ENCODE data around the gene PSME1.

Gene PSME1

DNA sequence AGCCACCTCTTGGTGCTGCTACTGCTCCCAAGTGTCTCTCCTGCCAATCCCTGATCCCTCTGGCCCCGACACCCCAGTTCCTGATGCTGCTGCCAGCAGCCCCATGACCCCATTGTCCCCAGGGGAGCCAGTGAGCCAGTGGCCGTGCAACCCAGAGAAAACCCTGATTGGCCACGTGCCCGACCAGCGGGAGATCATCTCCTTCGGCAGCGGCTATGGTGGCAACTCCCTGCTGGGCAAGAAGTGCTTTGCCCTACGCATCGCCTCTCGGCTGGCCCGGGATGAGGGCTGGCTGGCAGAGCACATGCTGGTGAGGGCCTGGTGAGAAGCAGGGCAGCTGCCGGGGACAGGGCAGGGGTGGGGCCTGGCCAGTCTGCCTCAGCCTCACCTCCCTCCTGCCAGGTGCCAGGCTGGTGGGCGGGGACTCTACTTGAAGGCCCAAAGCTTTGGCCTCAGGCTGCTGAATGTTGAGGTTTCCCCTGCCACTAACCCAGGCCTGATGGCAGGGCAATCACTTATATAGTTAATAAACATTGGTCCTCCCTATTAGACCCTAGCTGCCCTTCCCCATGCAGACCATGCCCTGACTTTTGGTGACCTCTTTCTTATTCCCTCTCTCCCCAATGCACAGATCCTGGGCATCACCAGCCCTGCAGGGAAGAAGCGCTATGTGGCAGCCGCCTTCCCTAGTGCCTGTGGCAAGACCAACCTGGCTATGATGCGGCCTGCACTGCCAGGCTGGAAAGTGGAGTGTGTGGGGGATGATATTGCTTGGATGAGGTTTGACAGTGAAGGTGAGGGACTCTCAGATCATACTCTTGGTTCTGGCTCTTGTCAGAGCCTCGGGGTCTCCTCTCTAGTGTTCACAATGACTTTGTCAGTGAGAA is 36.8 kb upstream of the PSME1 start:
- H3K27ac ChIP-seq (ENCODE audit: low read length) = no peak overlapping the region
- H2AFZ ChIP-seq (ENCODE audit: low read length) = no peak overlapping the region
- no peak for DNase-seq
- no peak overlapping the region for H3K9ac ChIP-seq (ENCODE audit: low read length)
- H3K4me3 ChIP-seq (ENCODE audit: low read length) = no peak overlapping the region
- H3K79me2 ChIP-seq (ENCODE audit: low read length) = peaks cover 5% of the 10 kb centered on the region; the same call in 1 of the 2 replicates
- H3K4me1 ChIP-seq (ENCODE audit: low read length) = no peaks in the 10 kb centered on the region
- no peaks in the 10 kb centered on the region for H4K20me1 ChIP-seq (ENCODE audit: insufficient read depth, low read length)
- H3K9me3 ChIP-seq (replicated peaks; ENCODE audit: insufficient read depth, low read length) = no peaks in the 10 kb centered on the region
- no peaks in the 10 kb centered on the region for H3K36me3 ChIP-seq (replicated peaks; ENCODE audit: insufficient read depth, low read length)
- TF ChIP-seq CTCF (IDR thresholded peaks at IDR 0.05; ENCODE audit: low read length) (no peak), EZH2 (optimal IDR thresholded peaks at IDR 0.05; ENCODE audit: low read depth, low read length) (no peak), EZH2phosphoT487 (IDR thresholded peaks at IDR 0.05; ENCODE audit: low read length) (no peak)
- no peaks in the 10 kb centered on the region for H3K27me3 ChIP-seq (replicated peaks; ENCODE audit: insufficient read depth, low read length)
- H3K9me2 ChIP-seq (replicated peaks; ENCODE audit: insufficient read depth, low read length) = no peaks in the 10 kb centered on the region
- no peak overlapping the region for H3K4me2 ChIP-seq (ENCODE audit: low read depth, low read length)
- H3F3A ChIP-seq (ENCODE audit: insufficient read depth, low read length) = no peaks in the 10 kb centered on the region

DNA sequence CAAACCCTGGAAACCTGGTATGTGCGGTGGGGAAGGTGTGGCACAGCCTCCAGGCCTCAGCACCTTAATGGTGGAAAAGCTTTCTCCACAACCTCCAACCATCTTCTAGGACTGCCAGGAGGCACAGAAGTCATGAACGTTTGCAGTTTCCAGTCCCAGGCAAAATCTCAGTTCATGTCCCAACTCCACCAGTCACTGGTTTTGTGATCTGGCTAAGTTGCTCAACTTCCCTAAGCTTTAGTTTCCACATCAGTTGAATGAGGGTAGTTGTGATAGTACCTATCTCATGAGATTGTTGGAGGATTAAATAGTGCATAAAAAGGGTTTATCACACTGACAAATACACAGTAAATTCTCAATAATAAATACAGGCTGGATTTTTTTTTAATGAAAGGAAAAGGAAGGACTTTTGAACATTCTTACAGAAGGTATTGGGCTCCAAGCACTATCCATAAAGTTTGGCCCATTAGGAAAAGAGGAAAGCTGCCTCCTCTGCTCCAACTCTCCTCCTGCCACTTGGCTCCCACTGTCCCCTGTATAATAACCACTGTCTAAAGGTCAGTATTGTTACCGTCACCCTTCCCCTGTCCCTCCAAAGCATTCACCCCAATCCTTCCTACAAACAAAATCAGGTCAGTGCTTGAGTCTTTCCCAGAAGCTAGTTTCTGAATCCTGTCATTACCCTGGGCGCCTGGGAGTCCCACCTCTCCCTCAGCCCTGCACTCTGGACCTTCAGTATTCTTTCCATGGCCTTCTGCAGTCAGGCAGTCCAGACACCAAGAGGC is 35.6 kb upstream of the PSME1 start:
- H2AFZ ChIP-seq (ENCODE audit: low read length) = no peak overlapping the region
- H3K4me3 ChIP-seq (ENCODE audit: low read length) = no peak overlapping the region
- H3F3A ChIP-seq (ENCODE audit: insufficient read depth, low read length) = no peaks in the 10 kb centered on the region
- H3K36me3 ChIP-seq (replicated peaks; ENCODE audit: insufficient read depth, low read length) = no peaks in the 10 kb centered on the region
- H3K79me2 ChIP-seq (ENCODE audit: low read length) = no peaks in the 10 kb centered on the region
- H3K27ac ChIP-seq (ENCODE audit: low read length) = no peak overlapping the region
- H3K9me3 ChIP-seq (replicated peaks; ENCODE audit: insufficient read depth, low read length) = no peaks in the 10 kb centered on the region
- H4K20me1 ChIP-seq (ENCODE audit: insufficient read depth, low read length) = no peaks in the 10 kb centered on the region
- H3K4me2 ChIP-seq (ENCODE audit: low read depth, low read length) = no peak overlapping the region
- no peak overlapping the region for H3K9ac ChIP-seq (ENCODE audit: low read length)
- no peak for TF ChIP-seq CTCF (IDR thresholded peaks at IDR 0.05; ENCODE audit: low read length)
- TF ChIP-seq EZH2phosphoT487 (IDR thresholded peaks at IDR 0.05; ENCODE audit: low read length) = no peak
- TF ChIP-seq EZH2 (optimal IDR thresholded peaks at IDR 0.05; ENCODE audit: low read depth, low read length) = no peak
- DNase-seq = no peak
- H3K27me3 ChIP-seq (replicated peaks; ENCODE audit: insufficient read depth, low read length) = no peaks in the 10 kb centered on the region
- no peaks in the 10 kb centered on the region for H3K9me2 ChIP-seq (replicated peaks; ENCODE audit: insufficient read depth, low read length)
- no peaks in the 10 kb centered on the region for H3K4me1 ChIP-seq (ENCODE audit: low read length)

DNA sequence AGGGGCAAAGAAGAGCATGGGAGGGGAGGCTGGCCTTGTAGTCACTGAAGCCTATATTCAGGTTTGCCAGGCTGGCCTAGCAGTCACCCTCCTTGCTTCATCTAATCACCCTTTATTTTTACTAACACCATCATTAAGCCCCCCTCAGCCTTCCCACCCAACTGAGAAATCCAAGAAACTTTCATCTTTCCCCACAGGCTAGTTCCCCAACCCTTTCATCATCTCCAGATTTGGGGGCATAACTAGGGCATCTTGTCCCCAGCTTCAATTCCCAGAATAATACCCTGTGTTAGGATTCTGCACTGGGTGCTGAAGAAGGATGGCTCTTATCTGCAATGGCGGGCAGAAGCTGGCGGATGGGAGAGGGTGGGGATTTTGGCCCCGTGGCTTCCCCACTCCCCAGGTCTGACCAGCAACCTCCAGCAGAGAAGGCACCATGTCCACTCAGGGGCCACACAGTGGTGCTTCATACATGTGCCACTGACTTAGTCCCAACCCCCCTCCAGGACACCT is 35.0 kb upstream of the PSME1 start:
- no peak overlapping the region for H3K4me3 ChIP-seq (ENCODE audit: low read length)
- no peaks in the 10 kb centered on the region for H3K36me3 ChIP-seq (replicated peaks; ENCODE audit: insufficient read depth, low read length)

More for the DNA sequence above, 35.0 kb upstream of the PSME1 start:
- no peaks in the 10 kb centered on the region for H3K79me2 ChIP-seq (ENCODE audit: low read length)
- H3K9me2 ChIP-seq (replicated peaks; ENCODE audit: insufficient read depth, low read length) = no peaks in the 10 kb centered on the region
- H3K4me2 ChIP-seq (ENCODE audit: low read depth, low read length) = no peak overlapping the region
- H3K27ac ChIP-seq (ENCODE audit: low read length) = no peak overlapping the region
- no peak overlapping the region for H3K9ac ChIP-seq (ENCODE audit: low read length)
- H3K9me3 ChIP-seq (replicated peaks; ENCODE audit: insufficient read depth, low read length) = no peaks in the 10 kb centered on the region
- no peak overlapping the region for H2AFZ ChIP-seq (ENCODE audit: low read length)
- TF ChIP-seq CTCF (IDR thresholded peaks at IDR 0.05; ENCODE audit: low read length) = no peak
- no peak for TF ChIP-seq EZH2phosphoT487 (IDR thresholded peaks at IDR 0.05; ENCODE audit: low read length)
- no peak for TF ChIP-seq EZH2 (optimal IDR thresholded peaks at IDR 0.05; ENCODE audit: low read depth, low read length)
- H3K27me3 ChIP-seq (replicated peaks; ENCODE audit: insufficient read depth, low read length) = no peaks in the 10 kb centered on the region
- DNase-seq = no peak
- no peaks in the 10 kb centered on the region for H3K4me1 ChIP-seq (ENCODE audit: low read length)
- no peaks in the 10 kb centered on the region for H3F3A ChIP-seq (ENCODE audit: insufficient read depth, low read length)
- no peaks in the 10 kb centered on the region for H4K20me1 ChIP-seq (ENCODE audit: insufficient read depth, low read length)

All from MM.1S (cell line).